ENCODE results near the gene IPO5.
A peak's percentile ranks its signal among the peaks of the same experiment; 100 is the strongest.
"Not testable (repeated sequence)": the region's sequence is repeated elsewhere in the genome, so short reads cannot be mapped to it uniquely, and the experiment has no call there.

The IPO5 gene

DNA sequence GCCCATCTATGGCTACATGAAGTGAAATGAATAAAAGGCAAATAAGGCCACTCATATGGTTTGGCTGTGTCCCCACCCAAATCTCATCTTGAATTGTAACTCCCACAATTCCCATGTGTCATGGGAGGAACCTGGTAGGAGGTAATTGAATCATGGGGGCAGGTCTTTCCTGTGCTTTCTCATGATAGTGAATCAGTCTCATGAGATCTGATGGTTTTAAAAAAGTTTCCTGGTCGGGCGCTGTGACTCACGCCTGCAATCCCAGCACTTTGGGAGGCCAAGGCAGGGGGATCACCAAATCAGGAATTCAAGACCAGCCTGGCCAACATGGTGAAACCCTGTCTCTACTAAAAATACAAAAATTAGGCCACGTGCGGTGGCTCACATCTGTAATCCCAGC, 4.2 kb upstream of the IPO5 start:
- peak; percentile 21 for DNase-seq (ENCODE audit: low spot score)

DNA sequence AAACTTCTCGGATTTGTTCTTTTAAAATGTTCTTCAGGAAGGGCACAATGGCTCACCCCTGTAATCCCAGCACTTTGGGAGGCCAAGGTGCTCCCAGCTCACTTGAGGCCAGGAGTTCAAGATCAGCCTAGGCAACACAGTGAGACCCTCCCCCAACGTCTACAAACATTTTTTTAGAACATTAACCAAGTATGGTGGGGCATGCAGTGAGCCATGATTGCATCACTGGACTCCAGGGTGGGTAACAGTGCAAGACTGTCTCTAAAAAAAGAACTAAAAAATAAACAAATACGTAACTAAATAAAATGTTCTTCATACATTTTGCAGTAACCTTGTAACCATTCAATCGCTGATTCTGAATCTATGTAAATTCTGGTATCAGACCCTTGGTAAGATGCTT, 2.1 kb upstream of the IPO5 start:
- DNase-seq (ENCODE audit: low spot score) = no peak

GRCh38 chr13:97952831-97953230, 644 bp upstream of the IPO5 start:
- not testable (repeated sequence) for DNase-seq (ENCODE audit: low spot score)

DNA sequence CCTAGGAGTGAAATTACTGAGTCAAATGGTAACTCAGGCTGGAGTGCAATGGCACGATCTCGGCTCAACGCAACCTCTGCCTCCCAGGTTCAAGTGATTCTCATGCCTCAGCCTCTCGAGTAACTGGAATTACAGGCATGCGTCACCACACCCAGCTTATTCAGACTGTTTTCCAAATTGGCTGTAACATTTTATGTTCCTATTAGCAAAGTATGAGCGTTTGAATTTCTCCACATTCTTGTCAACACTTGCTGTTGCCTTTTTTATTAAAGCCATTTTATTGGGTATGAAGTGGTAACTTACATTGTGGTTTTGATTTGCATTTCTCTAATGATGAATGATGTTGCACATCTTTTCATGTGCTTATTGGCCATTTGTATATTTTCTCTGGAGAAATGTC, 7.9 kb downstream of the IPO5 start:
- DNase-seq (ENCODE audit: low spot score) = no peak

GRCh38 chr13:97962887-97963286, 9.4 kb downstream of the IPO5 start:
- DNase-seq (ENCODE audit: low spot score) = no peak

GRCh38 chr13:97967226-97967625, 13.8 kb downstream of the IPO5 start:
- DNase-seq (ENCODE audit: low spot score) = no peak

GRCh38 chr13:97967948-97968347, 14.5 kb downstream of the IPO5 start:
- no peak for DNase-seq (ENCODE audit: low spot score)

DNA sequence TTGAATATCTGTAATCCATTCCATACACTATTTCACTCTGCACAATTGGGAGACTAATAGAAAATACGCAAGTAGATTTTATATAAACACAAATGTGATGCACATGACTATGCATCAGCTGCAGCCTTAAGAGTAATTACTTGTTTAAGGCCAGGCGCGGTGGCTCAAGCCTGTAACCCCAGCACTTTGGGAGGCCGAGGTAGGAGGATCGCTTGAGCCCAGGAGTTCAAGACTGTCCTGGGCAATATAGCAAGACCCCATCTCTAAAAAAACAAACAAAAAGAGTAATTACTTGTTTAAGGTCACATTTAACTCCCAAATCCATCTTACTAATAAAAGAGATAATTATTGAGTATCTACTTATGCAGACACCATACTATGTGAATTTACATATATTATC, 18.0 kb downstream of the IPO5 start:
- no peak for DNase-seq (ENCODE audit: low spot score)

DNA sequence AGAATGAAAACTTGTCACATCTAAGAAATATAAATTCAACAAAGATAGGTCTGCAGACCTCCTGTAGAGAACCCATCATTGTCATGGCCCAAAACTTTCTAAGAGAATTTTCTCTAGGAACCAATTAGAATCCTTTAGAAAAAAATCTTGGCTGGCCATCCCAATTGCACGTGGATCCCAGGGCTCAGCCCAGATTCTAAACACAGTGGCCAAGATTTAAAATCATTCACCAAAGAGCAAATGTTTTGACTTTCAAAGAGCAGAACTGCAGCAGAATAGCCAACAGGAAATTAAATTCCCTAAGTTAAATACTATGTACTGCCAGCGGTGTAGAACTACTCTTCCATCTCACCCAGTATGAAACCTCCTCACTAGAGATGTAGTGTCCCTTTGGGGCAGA, 21.3 kb downstream of the IPO5 start:
- no peak for DNase-seq (ENCODE audit: low spot score)

- no peak for DNase-seq (ENCODE audit: low spot score)
Measured at GRCh38 chr13:97975280-97975847, 21.9 kb downstream of the IPO5 start.

- peak; percentile 89 for DNase-seq (ENCODE audit: low spot score)
Measured at GRCh38 chr13:97975848-97976609, 22.6 kb downstream of the IPO5 start.

GRCh38 chr13:97976610-97977521, 23.4 kb downstream of the IPO5 start:
- DNase-seq (ENCODE audit: low spot score) = peak; percentile 36

GRCh38 chr13:97977982-97978381, 24.5 kb downstream of the IPO5 start:
- DNase-seq (ENCODE audit: low spot score) = no peak

DNA sequence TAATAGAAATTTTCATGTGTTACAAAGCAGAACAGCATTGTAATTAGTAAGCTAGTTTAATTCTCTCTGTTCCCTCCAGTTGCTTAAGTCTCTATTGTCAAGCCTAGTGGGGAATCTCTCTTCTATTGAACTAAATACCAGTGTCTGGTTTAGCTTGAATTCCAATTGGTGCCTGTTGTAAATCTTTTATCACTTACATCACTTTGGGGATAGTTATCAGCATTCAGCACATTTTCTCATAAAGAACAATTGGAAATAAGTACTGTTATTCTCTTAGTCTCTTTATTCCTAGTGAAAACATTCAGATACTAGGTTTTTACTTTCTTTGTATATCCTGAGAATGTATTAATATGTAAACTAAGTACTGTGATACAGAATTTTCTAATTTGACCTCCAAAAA, 25.2 kb downstream of the IPO5 start:
- peak; percentile 47 for DNase-seq (ENCODE audit: low spot score)

DNA sequence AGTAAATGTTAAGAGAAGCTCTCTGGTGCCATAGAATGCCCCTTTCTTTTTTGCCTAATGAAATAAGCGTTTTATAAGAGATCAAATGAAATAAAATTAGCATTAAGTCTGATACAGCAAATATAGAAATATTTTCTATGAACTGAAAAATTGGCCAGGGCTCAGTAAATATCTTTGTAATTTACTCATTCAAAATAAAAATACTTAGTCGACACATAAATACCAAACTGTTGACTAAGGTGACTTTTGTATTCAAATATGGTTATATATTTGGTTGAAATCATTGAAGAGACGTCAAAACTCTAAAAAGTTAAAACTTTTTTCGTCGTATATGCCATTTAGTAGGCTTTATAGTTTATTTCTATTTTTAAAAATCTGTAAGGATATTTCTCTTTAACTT, 25.6 kb downstream of the IPO5 start:
- peak; percentile 72 for DNase-seq (ENCODE audit: low spot score)

GRCh38 chr13:97979556-97979955, 26.1 kb downstream of the IPO5 start:
- no peak for DNase-seq (ENCODE audit: low spot score)

GRCh38 chr13:97982286-97982685, 28.8 kb downstream of the IPO5 start:
- no peak for DNase-seq (ENCODE audit: low spot score)

DNA sequence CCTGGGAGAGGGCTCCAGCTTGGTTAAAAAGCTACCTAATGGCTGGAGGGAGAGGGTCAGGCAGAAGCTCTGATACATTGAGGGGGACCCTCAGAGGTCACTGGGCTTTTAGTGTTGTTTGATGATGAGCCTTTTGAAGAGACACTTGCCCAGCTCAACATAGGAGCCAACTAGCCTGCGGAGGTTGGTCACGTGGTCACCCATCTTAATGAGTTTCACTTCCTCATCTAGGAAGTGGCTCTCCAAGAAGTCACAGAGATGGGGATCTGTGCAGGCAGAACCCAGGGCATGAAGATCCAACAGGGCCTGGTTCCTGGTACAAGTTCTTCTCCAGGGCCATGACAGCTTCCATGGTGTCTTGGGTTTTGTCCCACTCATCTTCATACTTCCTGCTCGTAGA, 33.4 kb downstream of the IPO5 start:
- DNase-seq (ENCODE audit: low spot score) = no peak

GRCh38 chr13:97999653-98000052, 46.2 kb downstream of the IPO5 start:
- no peak for DNase-seq (ENCODE audit: low spot score)

GRCh38 chr13:98004107-98004506, 50.6 kb downstream of the IPO5 start:
- no peak for DNase-seq (ENCODE audit: low spot score)

GRCh38 chr13:98004997-98005396, 51.5 kb downstream of the IPO5 start:
- not testable (repeated sequence) for DNase-seq (ENCODE audit: low spot score)

- DNase-seq (ENCODE audit: low spot score) = no peak
Measured at GRCh38 chr13:98007001-98007400, 53.5 kb downstream of the IPO5 start.

DNA sequence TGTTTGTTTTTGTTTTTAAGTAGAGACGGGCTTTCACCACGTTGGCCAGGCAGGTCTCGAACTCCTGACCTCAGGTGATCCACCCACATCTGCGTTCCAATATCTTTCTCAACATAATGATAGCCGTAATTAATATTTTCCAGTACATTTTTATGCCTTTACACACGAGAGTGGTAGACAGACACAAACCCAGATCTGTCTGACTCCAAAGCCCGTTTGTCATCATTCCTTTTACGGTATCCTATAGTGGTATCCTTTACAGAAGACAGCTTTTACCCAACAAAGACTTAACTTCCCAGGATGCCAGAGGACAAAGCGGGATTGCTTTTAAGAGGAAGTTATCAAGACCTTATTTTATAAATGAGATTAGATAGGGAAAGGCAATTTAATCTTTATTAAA, 59.8 kb downstream of the IPO5 start:
- no peak for DNase-seq (ENCODE audit: low spot score)
